SK-N-SH (cell line): ENCODE measurements around the gene MEIKIN. TPM values are rescaled to one million over a fixed set of nuclear protein-coding genes. Genes with fewer than 3 reads are reported as not detected.

Experiments
- CTCF ChIA-PET: fragments of 300-600, 350-600 bp; formaldehyde crosslinking; extraction: SDS; loops from one replicate; lab custom pipeline; 2021; lab: Yijun Ruan, JAX
- POLR2A ChIA-PET: fragments of 350-600 bp; sonication (Branson Sonifier 250); formaldehyde crosslinking; extraction: SDS; loops from one replicate; lab custom pipeline; 2020; ENCODE audit warnings: antibody characterized with exemption, inconsistent platforms; lab: Yijun Ruan, JAX
- DNase-seq: peaks from one replicate; pipeline ENCODE4 v3.0.0; 2012
- H2AFZ ChIP-seq: fragments of 200-600 bp; sonication (generic); 2 replicates; pipeline ENCODE4 v1.8.1; 2016; ENCODE audit warnings: antibody characterized with exemption, mild to moderate bottlenecking, low read depth
- H3F3A ChIP-seq: fragments of 200-600 bp; sonication (generic); replicated peaks from 2 replicates; pipeline ENCODE3; 2016; ENCODE audit warnings: antibody characterized with exemption, mild to moderate bottlenecking; ENCODE audit not compliant: insufficient read depth
- H3K27ac ChIP-seq, 2 experiments: fragments of 200-500 bp in 1 of 2; fragments of 200-600 bp in 1 of 2; sonication (Bioruptor generic) in 1 of 2; sonication (generic), shearing (Covaris generic) in 1 of 2; 2 replicates each; pipeline versions ENCODE4 v1.5.1 to v1.6.1; 2014 to 2016; ENCODE audit warnings: low read depth in 2 of 2, inconsistent platforms in 1 of 2, low read length in 1 of 2, mild to moderate bottlenecking in 1 of 2, mixed read lengths in 1 of 2
- H3K27me3 ChIP-seq: fragments of 200-600 bp; sonication (generic), shearing (Covaris generic); 2 replicates; pipeline ENCODE4 v1.6.1; 2016; ENCODE audit warnings: mixed run types; ENCODE audit not compliant: insufficient read depth
- H3K36me3 ChIP-seq, 2 experiments: fragments of 200-500 bp in 1 of 2; fragments of 200-600 bp in 1 of 2; sonication (Bioruptor generic) in 1 of 2; sonication (generic) in 1 of 2; replicated peaks in 1 of 2; 2 replicates each; pipeline versions ENCODE3 to v1.5.1; 2014 to 2016; ENCODE audit warnings: low read length in 1 of 2, mild to moderate bottlenecking in 1 of 2; ENCODE audit not compliant: insufficient read depth in 2 of 2, control insufficient read depth in 1 of 2
- H3K4me1 ChIP-seq, 2 experiments: fragments of 200-500 bp in 1 of 2; fragments of 200-600 bp in 1 of 2; sonication (Bioruptor generic) in 1 of 2; sonication (generic), shearing (Covaris generic) in 1 of 2; 2 replicates each; pipeline versions ENCODE4 v1.5.1 to v1.6.1; 2014 to 2016; ENCODE audit warnings: low read depth in 1 of 2, low read length in 1 of 2, mixed run types in 1 of 2; ENCODE audit not compliant: insufficient read depth in 2 of 2, control insufficient read depth in 1 of 2
- H3K4me2 ChIP-seq: fragments of 200-600 bp; sonication (generic), shearing (Covaris generic); 2 replicates; pipeline ENCODE4 v1.6.1; 2017; ENCODE audit warnings: mixed run types
- H3K4me3 ChIP-seq, 2 experiments: fragments of 200-500 bp in 1 of 2; fragments of 200-600 bp in 1 of 2; sonication (Bioruptor generic) in 1 of 2; sonication (generic), shearing (Covaris generic) in 1 of 2; 2 replicates each; pipeline versions ENCODE4 v1.5.1 to v1.8.1; 2014 to 2016; ENCODE audit warnings: low read depth in 2 of 2, inconsistent platforms in 1 of 2, low read length in 1 of 2, mild to moderate bottlenecking in 1 of 2, mixed read lengths in 1 of 2, moderate library complexity in 1 of 2
- H3K79me2 ChIP-seq: fragments of 200-600 bp; sonication (generic); 2 replicates; pipeline ENCODE4 v1.8.1; 2017; ENCODE audit warnings: mild to moderate bottlenecking; ENCODE audit not compliant: insufficient read depth
- H3K9ac ChIP-seq: fragments of 200-600 bp; sonication (generic); 2 replicates; pipeline ENCODE4 v1.6.1; 2017; ENCODE audit warnings: mixed run types
- H3K9me2 ChIP-seq: fragments of 200-600 bp; sonication (generic); 2 replicates; pipeline ENCODE4 v1.6.1; 2017; ENCODE audit warnings: mixed run types
- H3K9me3 ChIP-seq: fragments of 200-600 bp; sonication (generic); 2 replicates; pipeline ENCODE4 v1.6.1; 2017; ENCODE audit warnings: mixed run types, mild to moderate bottlenecking, moderate library complexity
- H4K20me1 ChIP-seq: fragments of 200-600 bp; sonication (generic); 2 replicates; pipeline ENCODE4 v1.6.1; 2017; ENCODE audit warnings: mild to moderate bottlenecking, mixed run types; ENCODE audit not compliant: insufficient read depth
- CHD2 ChIP-seq: fragments of 150-350 bp; IDR thresholded peaks from 2 replicates; pipeline ENCODE4 v1.6.1; 2018; ENCODE audit warnings: low read length; ENCODE audit not compliant: partially characterized antibody
- ELF1 ChIP-seq: IDR thresholded peaks from 2 replicates; pipeline ENCODE4 v1.4.0; 2012
- FOSL2 ChIP-seq: IDR thresholded peaks from 2 replicates; pipeline ENCODE4 v1.4.0; 2012; ENCODE audit warnings: low read depth, mild to moderate bottlenecking, moderate library complexity, borderline replicate concordance
- FOXM1 ChIP-seq: IDR thresholded peaks from 2 replicates; pipeline ENCODE4 v1.4.0; 2012; ENCODE audit warnings: low read depth, mild to moderate bottlenecking
- NFIC ChIP-seq: IDR thresholded peaks from 2 replicates; pipeline ENCODE4 v1.4.0; 2012; ENCODE audit warnings: borderline replicate concordance
- NRF1 ChIP-seq: IDR thresholded peaks from 2 replicates; pipeline ENCODE4 v1.6.1; 2012; ENCODE audit warnings: low read depth, mild to moderate bottlenecking, low read length
- RAD21 ChIP-seq: IDR thresholded peaks from 2 replicates; pipeline ENCODE4 v1.6.1; 2012; ENCODE audit warnings: mild to moderate bottlenecking, low read length
- REST ChIP-seq: IDR thresholded peaks from 2 replicates; pipeline ENCODE4 v1.6.1; 2012; ENCODE audit warnings: mild to moderate bottlenecking, low read depth, low read length, moderate library complexity
- TAF1 ChIP-seq: IDR thresholded peaks from 2 replicates; pipeline ENCODE4 v1.6.1; 2012; ENCODE audit warnings: low read depth, mild to moderate bottlenecking, low read length, moderate library complexity, borderline replicate concordance
- TCF12 ChIP-seq: IDR thresholded peaks from 2 replicates; pipeline ENCODE4 v1.4.0; 2012
- ZBTB33 ChIP-seq: IDR thresholded peaks from 2 replicates; pipeline ENCODE4 v1.4.0; 2012; ENCODE audit warnings: low read depth, borderline replicate concordance
- WGBS: methylation state at CpG from one replicate; pipeline ENCODE4 v1.1.6; 2017; ENCODE audit warnings: low lambda C conversion rate; 5-methylcytosine and 5-hydroxymethylcytosine counted together
- polyA plus RNA-seq, 3 experiments: library from polyadenylated mRNA; depleted of rRNA; stranded (reverse); fragments of >200 nt; gene quantifications; 2 replicates each; pipeline ENCODE4 v1.2.3, GENCODE V29; 2012
- TF ChIP-seq, protein P1 (sequence below): fragments of 200-600 bp; sonication (generic); IDR thresholded peaks from 2 replicates; pipeline ENCODE4 v1.6.1; 2017; ENCODE audit warnings: antibody characterized with exemption, mild to moderate bottlenecking, moderate library complexity
- TF ChIP-seq, protein P2 (sequence below): IDR thresholded peaks from 2 replicates; pipeline ENCODE4; 2012

The MEIKIN gene
- polyA plus RNA-seq, 1 of the 3 experiments (the other 2 are of a cell fraction), result not detected

GRCh38 chr5:131774652-131775367, 170.7 kb downstream of the MEIKIN start:
- Histone ChIP-seq H3K27ac (no peak overlapping the region), H3K4me2 (no peak overlapping the region), H3K79me2 (peaks cover 93% of the 10 kb centered on the region), H2AFZ (no peak overlapping the region), H3K9ac (no peak overlapping the region), H3K9me2 (no peaks in the 10 kb centered on the region), H3K9me3 (no peaks in the 10 kb centered on the region), H3K4me1 (peaks cover 4 to 8% of the 10 kb centered on the region in 2 experiments; a peak in 3 of 4 replicates), H3K27me3 (no peaks in the 10 kb centered on the region), H3F3A (no peaks in the 10 kb centered on the region), H3K36me3 (peaks cover 0 to 8% of the 10 kb centered on the region in 2 experiments), H3K4me3 (no peak overlapping the region), H4K20me1 (peaks cover 77% of the 10 kb centered on the region)
- POLR2A ChIA-PET, result no interaction called here
- CTCF ChIA-PET, result interaction anchor here (0.8 kb wide), 1 partner anchor 186 kb away, joined by 4 read pairs; no protein-coding TSS in a partner anchor
- TF ChIP-seq CHD2 (no peak), FOSL2 (no peak), TCF12 (no peak), TAF1 (no peak), RAD21 (no peak)
- TF ChIP-seq, protein P1, sequence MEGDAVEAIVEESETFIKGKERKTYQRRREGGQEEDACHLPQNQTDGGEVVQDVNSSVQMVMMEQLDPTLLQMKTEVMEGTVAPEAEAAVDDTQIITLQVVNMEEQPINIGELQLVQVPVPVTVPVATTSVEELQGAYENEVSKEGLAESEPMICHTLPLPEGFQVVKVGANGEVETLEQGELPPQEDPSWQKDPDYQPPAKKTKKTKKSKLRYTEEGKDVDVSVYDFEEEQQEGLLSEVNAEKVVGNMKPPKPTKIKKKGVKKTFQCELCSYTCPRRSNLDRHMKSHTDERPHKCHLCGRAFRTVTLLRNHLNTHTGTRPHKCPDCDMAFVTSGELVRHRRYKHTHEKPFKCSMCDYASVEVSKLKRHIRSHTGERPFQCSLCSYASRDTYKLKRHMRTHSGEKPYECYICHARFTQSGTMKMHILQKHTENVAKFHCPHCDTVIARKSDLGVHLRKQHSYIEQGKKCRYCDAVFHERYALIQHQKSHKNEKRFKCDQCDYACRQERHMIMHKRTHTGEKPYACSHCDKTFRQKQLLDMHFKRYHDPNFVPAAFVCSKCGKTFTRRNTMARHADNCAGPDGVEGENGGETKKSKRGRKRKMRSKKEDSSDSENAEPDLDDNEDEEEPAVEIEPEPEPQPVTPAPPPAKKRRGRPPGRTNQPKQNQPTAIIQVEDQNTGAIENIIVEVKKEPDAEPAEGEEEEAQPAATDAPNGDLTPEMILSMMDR, result no peak
- DNase-seq, result no peak
- WGBS, result 82% methylated on average over 4 of the region's 4 CpGs

DNA sequence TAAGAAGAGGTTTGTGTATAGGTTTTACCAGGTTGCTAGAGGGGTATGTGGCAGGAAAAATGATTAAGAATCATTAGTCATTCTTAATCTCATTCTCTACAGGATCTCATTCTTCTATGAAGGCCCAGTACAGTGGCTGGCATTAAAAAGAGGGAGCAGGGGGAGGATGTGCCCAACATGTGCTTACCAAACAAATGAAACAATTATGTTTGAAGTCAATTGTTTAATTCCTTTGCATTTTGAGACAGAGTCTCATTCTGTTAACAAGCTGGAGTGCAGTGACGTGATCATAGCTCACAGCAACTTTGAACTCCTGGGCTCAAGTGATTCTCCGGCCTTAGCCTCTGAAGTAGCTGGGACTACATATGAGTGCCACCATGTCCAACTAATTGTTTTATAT, 171.7 kb downstream of the MEIKIN start:
- DNase-seq, result no peak
- Histone ChIP-seq H3K9me3 (no peaks in the 10 kb centered on the region), H3K4me1 (peaks cover 4 to 8% of the 10 kb centered on the region in 2 experiments; a peak in 3 of 4 replicates), H3K9me2 (no peaks in the 10 kb centered on the region), H3K36me3 (peaks cover 0 to 8% of the 10 kb centered on the region in 2 experiments), H3K4me2 (no peak overlapping the region), H3F3A (peaks cover 3% of the 10 kb centered on the region), H3K79me2 (peaks cover 95% of the 10 kb centered on the region), H3K4me3 (no peak overlapping the region), H3K9ac (no peak overlapping the region), H3K27ac (no peak overlapping the region), H2AFZ (no peak overlapping the region), H3K27me3 (no peaks in the 10 kb centered on the region), H4K20me1 (peaks cover 83% of the 10 kb centered on the region)
- TF ChIP-seq REST, result no peak
- no peak for TF ChIP-seq ELF1
- TF ChIP-seq, protein P1, result no peak
- TF ChIP-seq ZBTB33, result no peak
- TF ChIP-seq RAD21, result no peak
- TF ChIP-seq, protein P2, sequence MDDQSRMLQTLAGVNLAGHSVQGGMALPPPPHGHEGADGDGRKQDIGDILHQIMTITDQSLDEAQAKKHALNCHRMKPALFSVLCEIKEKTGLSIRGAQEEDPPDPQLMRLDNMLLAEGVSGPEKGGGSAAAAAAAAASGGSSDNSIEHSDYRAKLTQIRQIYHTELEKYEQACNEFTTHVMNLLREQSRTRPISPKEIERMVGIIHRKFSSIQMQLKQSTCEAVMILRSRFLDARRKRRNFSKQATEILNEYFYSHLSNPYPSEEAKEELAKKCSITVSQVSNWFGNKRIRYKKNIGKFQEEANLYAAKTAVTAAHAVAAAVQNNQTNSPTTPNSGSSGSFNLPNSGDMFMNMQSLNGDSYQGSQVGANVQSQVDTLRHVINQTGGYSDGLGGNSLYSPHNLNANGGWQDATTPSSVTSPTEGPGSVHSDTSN, result no peak
- no peak for TF ChIP-seq NRF1
- no peak for TF ChIP-seq TCF12
- TF ChIP-seq FOXM1, result no peak
- TF ChIP-seq NFIC, result no peak
- 100% methylated on average over 2 of the region's 2 CpGs for WGBS
- ChIA-PET POLR2A (no interaction called here), CTCF (no interaction called here)
